ENCODE data around the gene NOP16. TPM values are rescaled to one million over a fixed set of nuclear protein-coding genes. Genes with fewer than 3 reads are reported as not detected.

The NOP16 gene
- total RNA-seq, 3 donors from 2014 or later (not counting 1 experiment from before 2014, with no cell fraction given), result 6.4 to 12.4 (median 12.1) TPM

DNA sequence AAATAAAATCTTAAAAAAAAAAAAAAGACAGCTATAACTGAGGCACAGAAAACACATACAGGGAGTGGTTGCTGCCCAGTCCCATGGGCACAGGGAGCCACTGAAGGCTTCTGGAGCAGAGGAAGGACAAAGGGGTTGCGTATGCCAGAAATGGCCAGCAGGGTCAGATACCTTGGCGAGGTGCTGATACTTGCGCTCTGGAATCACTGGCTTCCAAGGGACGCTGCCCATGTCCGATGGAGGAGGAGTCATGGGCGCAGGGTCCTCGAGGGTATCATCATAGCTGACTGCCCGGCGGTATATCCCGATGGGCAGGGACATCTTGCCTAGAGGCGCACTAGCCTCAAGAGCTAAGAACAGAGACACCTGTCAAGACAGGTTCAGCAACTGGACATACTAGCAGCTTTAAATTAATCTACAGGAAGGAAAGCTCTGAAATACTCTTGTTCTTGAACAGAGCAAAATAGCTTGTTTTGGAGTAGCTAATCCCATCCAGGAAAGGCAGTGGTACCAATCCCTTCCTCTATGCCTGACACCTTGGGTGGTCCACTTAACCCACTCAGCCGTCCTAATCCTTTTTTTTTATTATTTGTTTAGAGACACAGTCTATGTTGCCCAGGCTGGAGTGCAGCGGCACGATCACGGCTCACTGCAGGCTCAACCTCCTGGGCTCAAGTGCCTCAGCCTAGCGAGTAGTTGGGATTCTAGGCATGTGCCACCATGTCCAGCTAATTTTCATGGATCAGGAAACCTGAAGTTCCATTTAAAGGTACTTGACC is 32.8 kb downstream of the NOP16 start:
- Mint-ChIP-seq H3K27ac (no peak overlapping the region), H3K27me3 (ENCODE audit: low read depth in 2 of 2) (no peaks in the 10 kb centered on the region), H3K4me1 (peaks cover 34 to 41% of the 10 kb centered on the region in 2 donors), H3K9me3 (no peaks in the 10 kb centered on the region), H3K36me3 (no peaks in the 10 kb centered on the region), H3K4me3 (no peak overlapping the region)
- Histone ChIP-seq H3K4me3 (ENCODE audit: low read length) (no peak overlapping the region), H3K4me1 (ENCODE audit: control insufficient read depth, insufficient read depth, low read length) (peaks cover 10% of the 10 kb centered on the region), H3K27me3 (ENCODE audit: control insufficient read depth, insufficient read depth, low read length) (no peaks in the 10 kb centered on the region), H3K27ac (ENCODE audit: low read length) (no peak overlapping the region), H3K9me3 (ENCODE audit: control insufficient read depth, insufficient read depth, low read length) (no peaks in the 10 kb centered on the region), H3K36me3 (ENCODE audit: control insufficient read depth, insufficient read depth, low read length) (peaks cover 52% of the 10 kb centered on the region)
- intact Hi-C loops (cut with micrococcal nuclease), result no loop called here
- ATAC-seq, result no peak
- WGBS (ENCODE audit: insufficient coverage), result 97% methylated on average over 16 of the region's 16 CpGs
- DNase-seq, result no peak
- TF ChIP-seq, protein P1, sequence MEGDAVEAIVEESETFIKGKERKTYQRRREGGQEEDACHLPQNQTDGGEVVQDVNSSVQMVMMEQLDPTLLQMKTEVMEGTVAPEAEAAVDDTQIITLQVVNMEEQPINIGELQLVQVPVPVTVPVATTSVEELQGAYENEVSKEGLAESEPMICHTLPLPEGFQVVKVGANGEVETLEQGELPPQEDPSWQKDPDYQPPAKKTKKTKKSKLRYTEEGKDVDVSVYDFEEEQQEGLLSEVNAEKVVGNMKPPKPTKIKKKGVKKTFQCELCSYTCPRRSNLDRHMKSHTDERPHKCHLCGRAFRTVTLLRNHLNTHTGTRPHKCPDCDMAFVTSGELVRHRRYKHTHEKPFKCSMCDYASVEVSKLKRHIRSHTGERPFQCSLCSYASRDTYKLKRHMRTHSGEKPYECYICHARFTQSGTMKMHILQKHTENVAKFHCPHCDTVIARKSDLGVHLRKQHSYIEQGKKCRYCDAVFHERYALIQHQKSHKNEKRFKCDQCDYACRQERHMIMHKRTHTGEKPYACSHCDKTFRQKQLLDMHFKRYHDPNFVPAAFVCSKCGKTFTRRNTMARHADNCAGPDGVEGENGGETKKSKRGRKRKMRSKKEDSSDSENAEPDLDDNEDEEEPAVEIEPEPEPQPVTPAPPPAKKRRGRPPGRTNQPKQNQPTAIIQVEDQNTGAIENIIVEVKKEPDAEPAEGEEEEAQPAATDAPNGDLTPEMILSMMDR (IDR thresholded peaks at IDR 0.05), result no peak

DNA sequence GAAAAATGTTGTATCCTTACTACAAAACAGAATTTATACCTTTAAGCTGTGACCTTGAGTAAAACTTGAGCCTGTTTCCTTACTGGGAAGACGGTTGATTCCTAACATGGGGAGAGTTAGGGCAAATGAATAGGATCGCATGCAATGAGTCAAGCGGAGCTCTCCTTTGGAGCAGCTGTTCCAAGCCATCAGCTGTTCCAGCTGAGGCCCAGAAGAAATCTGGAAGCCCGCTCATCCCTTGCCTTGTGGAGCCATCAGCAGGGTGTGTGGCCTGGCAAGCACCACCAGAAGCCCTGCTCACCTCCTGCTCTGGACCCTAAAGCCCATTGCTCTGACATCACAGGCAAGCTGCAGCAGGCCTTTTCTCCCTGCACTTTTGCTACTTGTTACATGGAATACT is 34.9 kb downstream of the NOP16 start:
- Mint-ChIP-seq H3K27ac (no peak overlapping the region), H3K4me1 (peaks cover 33 to 39% of the 10 kb centered on the region in 2 donors), H3K36me3 (peaks cover 7% of the 10 kb centered on the region), H3K4me3 (no peak overlapping the region), H3K9me3 (no peaks in the 10 kb centered on the region), H3K27me3 (ENCODE audit: low read depth in 2 of 2) (no peaks in the 10 kb centered on the region)
- no peak overlapping the region for H3K4me3 ChIP-seq (ENCODE audit: low read length)
- H3K36me3 ChIP-seq (ENCODE audit: control insufficient read depth, insufficient read depth, low read length), result peaks cover 66% of the 10 kb centered on the region
- H3K27me3 ChIP-seq (ENCODE audit: control insufficient read depth, insufficient read depth, low read length), result no peaks in the 10 kb centered on the region
- DNase-seq, result no peak
- no peaks in the 10 kb centered on the region for H3K9me3 ChIP-seq (ENCODE audit: control insufficient read depth, insufficient read depth, low read length)
- ATAC-seq, result no peak
- WGBS (ENCODE audit: insufficient coverage), result 99% methylated on average over 4 of the region's 4 CpGs
- no peak overlapping the region for H3K27ac ChIP-seq (ENCODE audit: low read length)
- intact Hi-C loops (cut with micrococcal nuclease), result no loop called here
- TF ChIP-seq, protein P1 (IDR thresholded peaks at IDR 0.05), result no peak
- no peaks in the 10 kb centered on the region for H3K4me1 ChIP-seq (ENCODE audit: control insufficient read depth, insufficient read depth, low read length)

DNA sequence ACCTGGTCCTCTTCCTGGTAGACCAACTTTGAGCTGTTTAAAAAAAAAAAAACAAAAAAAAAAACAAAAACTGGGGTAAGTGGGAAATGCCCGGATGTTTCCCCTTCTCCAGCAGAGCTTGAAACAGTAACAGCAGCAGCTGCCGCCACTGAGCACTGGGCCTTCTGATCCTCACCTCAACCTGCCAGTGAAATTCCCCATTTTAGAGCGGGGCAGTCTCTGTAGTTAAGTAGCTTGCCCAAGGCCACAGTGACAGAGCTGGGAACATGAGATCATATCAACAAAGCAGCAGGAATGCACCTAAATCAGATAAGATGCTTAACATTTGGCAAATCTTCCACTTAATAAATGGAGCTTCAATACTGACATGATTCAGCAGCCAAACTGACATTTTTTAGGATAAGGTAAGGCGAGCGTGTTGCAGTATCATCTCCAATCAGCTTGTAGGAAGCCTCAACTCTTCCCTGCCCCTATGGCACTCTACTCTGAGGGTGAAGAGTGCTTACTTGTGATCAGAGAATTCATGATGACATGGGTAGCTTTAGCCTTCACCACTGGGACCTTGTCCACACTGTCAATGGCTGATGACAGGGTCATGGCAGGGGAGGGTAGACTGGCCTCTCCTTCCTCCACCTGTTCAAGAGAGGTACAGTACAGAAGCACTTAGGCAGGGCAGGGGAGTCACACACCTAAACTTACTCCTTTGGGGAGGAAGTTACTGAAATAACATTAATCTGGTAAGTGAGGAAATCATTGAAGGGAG is 36.1 kb downstream of the NOP16 start:
- Histone ChIP-seq H3K9me3 (ENCODE audit: control insufficient read depth, insufficient read depth, low read length) (no peaks in the 10 kb centered on the region), H3K36me3 (ENCODE audit: control insufficient read depth, insufficient read depth, low read length) (peaks cover 71% of the 10 kb centered on the region), H3K4me3 (ENCODE audit: low read length) (no peak overlapping the region), H3K4me1 (ENCODE audit: control insufficient read depth, insufficient read depth, low read length) (no peaks in the 10 kb centered on the region), H3K27me3 (ENCODE audit: control insufficient read depth, insufficient read depth, low read length) (no peaks in the 10 kb centered on the region), H3K27ac (ENCODE audit: low read length) (no peak overlapping the region)
- TF ChIP-seq, protein P1 (IDR thresholded peaks at IDR 0.05), result no peak
- Mint-ChIP-seq H3K27ac (peak overlapping the region; percentile 27 to 29), H3K9me3 (no peaks in the 10 kb centered on the region), H3K36me3 (peaks cover 14% of the 10 kb centered on the region), H3K4me1 (peaks cover 29 to 31% of the 10 kb centered on the region in 2 donors), H3K4me3 (no peak overlapping the region), H3K27me3 (ENCODE audit: low read depth in 2 of 2) (no peaks in the 10 kb centered on the region)
- 94% methylated on average over 5 of the region's 5 CpGs for WGBS (ENCODE audit: insufficient coverage)
- DNase-seq, result no peak
- intact Hi-C loops (cut with micrococcal nuclease), result no loop called here
- ATAC-seq, result no peak

All from natural killer cell (primary cell).